HG03095 (cell line): ENCODE data around the gene REXO5.
A peak's percentile ranks its signal among the peaks of the same experiment; 100 is the strongest.
"Not testable (repeated sequence)": the region's sequence is repeated elsewhere in the genome, so short reads cannot be mapped to it uniquely, and the experiment has no call there.

Source experiments
- ATAC-seq: cut with Tn5 transposase; IDR thresholded peaks from one replicate; pipeline ENCODE4 v1.9.1; 2021; ENCODE audit warnings: moderate library complexity; ENCODE audit not compliant: unreplicated experiment

REXO5 gene

GRCh38 chr16:20806168-20807050 lies at the start of gene REXO5, which contains the start of gene ERI2:
REXO5 (plus strand) TSS chr16:20806527; CDS start chr16:20806954, 427 bp downstream.
ERI2 (minus strand) TSS chr16:20806472; CDS start chr16:20806430, 42 bp downstream.
- ATAC-seq, result peak; percentile 73

GRCh38 chr16:20760346-20760745 lies 46.0 kb upstream of the REXO5 start:
- ATAC-seq, result no peak

- ATAC-seq, result no peak
These were observed 45.2 kb upstream of the REXO5 start for GRCh38 chr16:20761175-20761574.

GRCh38 chr16:20762404-20763123 lies 43.8 kb upstream of the REXO5 start:
- ATAC-seq, result no peak

GRCh38 chr16:20763461-20764232 lies 42.7 kb upstream of the REXO5 start, which contains the start of gene ACSM3:
ACSM3 (plus strand) TSS chr16:20764014; CDS start chr16:20770035, 6,021 bp downstream.
- ATAC-seq, result peak; percentile 97

GRCh38 chr16:20764448-20764847 lies 41.9 kb upstream of the REXO5 start:
- not testable (repeated sequence) for ATAC-seq

GRCh38 chr16:20765732-20766131 lies 40.6 kb upstream of the REXO5 start:
- no peak for ATAC-seq

- ATAC-seq, result no peak
These were observed 40.0 kb upstream of the REXO5 start for GRCh38 chr16:20766294-20766693.

- no peak for ATAC-seq
These were observed 38.8 kb upstream of the REXO5 start for GRCh38 chr16:20767577-20767976.

- no peak for ATAC-seq
These were observed 38.2 kb upstream of the REXO5 start for GRCh38 chr16:20768121-20768520.

- no peak for ATAC-seq
These were observed 37.5 kb upstream of the REXO5 start for GRCh38 chr16:20768818-20769217.

- no peak for ATAC-seq
These were observed 32.6 kb upstream of the REXO5 start for GRCh38 chr16:20773679-20774078.

- no peak for ATAC-seq
These were observed 31.5 kb upstream of the REXO5 start for GRCh38 chr16:20774703-20775362.

- ATAC-seq, result no peak
These were observed 24.6 kb upstream of the REXO5 start for GRCh38 chr16:20781697-20782096.

GRCh38 chr16:20782470-20782869 lies 23.9 kb upstream of the REXO5 start:
- ATAC-seq, result no peak

GRCh38 chr16:20784204-20784603 lies 22.1 kb upstream of the REXO5 start:
- no peak for ATAC-seq

GRCh38 chr16:20789130-20789529 lies 17.2 kb upstream of the REXO5 start:
- no peak for ATAC-seq

GRCh38 chr16:20791923-20792612 lies 14.3 kb upstream of the REXO5 start:
- ATAC-seq, result no peak

- ATAC-seq, result no peak
These were observed 8.0 kb upstream of the REXO5 start for GRCh38 chr16:20798364-20798763.

- ATAC-seq, result no peak
These were observed 6.7 kb upstream of the REXO5 start for GRCh38 chr16:20799599-20799998.
